OCI-LY1 (cell line): Measurements from ENCODE around the gene CNST.

Experiments
- EZH2 ChIP-seq: fragments of 200-600 bp; sonication (generic), shearing (Covaris generic); IDR thresholded peaks from 2 replicates; pipeline ENCODE4 v1.8.0; 2017; ENCODE audit warnings: borderline replicate concordance, mixed run types, mild to moderate bottlenecking, antibody characterized with exemption, low read length, moderate library complexity, mixed read lengths
- TF ChIP-seq, protein P1 (sequence below): fragments of 200-600 bp; sonication (generic), shearing (Covaris generic); IDR thresholded peaks from 2 replicates; pipeline ENCODE4 v1.5.1; 2017; ENCODE audit warnings: mild to moderate bottlenecking, antibody characterized with exemption, low read length, moderate library complexity, mixed read lengths

DNA sequence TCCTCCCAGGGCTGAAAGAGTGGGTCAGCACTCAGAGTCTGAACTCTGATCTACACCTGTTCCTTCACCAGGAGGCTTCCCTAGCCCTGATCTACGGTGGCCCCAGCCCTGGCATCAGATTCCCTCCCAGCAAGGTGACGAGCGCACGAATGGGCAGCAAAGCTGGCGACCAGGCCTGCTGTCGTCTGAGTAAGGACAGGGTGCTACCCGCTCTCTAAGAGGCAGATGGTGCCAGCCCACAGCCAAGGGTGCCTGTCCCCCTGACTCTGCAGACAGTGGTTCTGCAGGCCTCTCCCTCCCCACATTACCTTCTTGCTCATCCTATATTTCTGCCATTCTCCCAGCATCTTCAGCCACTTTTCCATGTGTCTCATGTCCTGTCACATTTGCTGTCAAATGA is 48.9 kb upstream of the CNST start:
- TF ChIP-seq EZH2, result no peak
- TF ChIP-seq, protein P1, sequence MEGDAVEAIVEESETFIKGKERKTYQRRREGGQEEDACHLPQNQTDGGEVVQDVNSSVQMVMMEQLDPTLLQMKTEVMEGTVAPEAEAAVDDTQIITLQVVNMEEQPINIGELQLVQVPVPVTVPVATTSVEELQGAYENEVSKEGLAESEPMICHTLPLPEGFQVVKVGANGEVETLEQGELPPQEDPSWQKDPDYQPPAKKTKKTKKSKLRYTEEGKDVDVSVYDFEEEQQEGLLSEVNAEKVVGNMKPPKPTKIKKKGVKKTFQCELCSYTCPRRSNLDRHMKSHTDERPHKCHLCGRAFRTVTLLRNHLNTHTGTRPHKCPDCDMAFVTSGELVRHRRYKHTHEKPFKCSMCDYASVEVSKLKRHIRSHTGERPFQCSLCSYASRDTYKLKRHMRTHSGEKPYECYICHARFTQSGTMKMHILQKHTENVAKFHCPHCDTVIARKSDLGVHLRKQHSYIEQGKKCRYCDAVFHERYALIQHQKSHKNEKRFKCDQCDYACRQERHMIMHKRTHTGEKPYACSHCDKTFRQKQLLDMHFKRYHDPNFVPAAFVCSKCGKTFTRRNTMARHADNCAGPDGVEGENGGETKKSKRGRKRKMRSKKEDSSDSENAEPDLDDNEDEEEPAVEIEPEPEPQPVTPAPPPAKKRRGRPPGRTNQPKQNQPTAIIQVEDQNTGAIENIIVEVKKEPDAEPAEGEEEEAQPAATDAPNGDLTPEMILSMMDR, result no peak
